HPDE6-E6E7 (cell line): Measurements from ENCODE around the gene MAML2.
A peak's percentile ranks its signal among the peaks of the same experiment; 100 is the strongest.

ENCODE experiments used
- DNase-seq: peaks from one replicate; pipeline ENCODE4 v3.0.0; 2011; ENCODE audit warnings: missing footprints; ENCODE audit errors: extremely low spot score

Gene MAML2

DNA sequence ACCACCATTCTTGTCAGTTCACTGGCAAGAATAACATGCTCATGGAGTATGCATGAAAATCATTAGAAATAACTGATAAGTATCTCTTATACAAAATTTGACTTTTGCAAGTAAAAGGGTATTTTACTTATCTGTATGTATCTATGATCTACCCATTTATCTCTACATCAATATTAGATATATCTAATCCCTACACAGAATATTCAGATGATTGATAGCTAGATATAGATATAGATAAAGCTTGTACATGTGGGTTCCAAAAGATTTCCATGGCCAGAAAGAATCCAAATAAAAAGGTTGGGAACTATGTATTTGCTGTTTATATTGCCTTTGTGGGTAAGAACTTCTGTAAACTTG is 185.5 kb downstream of the MAML2 start:
- DNase-seq, result no peak

GRCh38 chr11:96156379-96156722 is 186.6 kb downstream of the MAML2 start:
- no peak for DNase-seq

DNA sequence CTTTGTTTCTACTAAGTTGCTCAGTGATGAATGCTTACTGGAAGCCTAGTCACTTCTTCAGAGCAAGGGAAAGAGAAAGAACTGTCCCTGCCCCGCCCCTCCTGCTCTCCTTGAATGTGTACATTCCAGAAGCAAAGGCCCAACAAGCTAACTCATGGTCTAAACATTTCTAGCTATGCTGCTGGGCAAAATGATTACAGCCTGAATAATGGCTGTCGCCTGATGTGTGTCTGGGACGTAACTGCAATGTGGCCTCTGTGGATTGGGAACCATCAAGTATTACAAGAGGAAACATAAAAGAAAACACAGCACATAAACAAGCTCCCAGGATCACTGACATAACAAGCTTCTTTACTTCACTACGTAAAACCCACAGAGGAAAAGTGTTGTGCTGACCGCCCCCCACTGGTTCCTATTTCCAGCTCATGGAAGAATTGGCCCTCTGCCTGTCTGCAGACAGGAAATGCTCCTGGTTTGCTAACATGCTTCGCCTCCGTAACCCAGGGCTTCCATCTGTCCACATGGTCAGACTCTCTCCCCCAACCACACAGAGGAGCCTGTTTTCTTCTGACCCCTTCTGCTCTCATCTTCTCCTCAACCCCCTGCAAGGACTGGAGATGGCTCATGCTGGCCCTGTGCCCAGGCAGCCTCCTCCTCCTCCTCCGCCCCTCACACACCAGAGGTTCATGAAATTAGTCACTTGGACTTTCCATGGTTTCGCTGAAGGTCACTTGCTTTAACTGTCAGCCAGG is 187.2 kb downstream of the MAML2 start:
- peak; percentile 78 for DNase-seq

DNA sequence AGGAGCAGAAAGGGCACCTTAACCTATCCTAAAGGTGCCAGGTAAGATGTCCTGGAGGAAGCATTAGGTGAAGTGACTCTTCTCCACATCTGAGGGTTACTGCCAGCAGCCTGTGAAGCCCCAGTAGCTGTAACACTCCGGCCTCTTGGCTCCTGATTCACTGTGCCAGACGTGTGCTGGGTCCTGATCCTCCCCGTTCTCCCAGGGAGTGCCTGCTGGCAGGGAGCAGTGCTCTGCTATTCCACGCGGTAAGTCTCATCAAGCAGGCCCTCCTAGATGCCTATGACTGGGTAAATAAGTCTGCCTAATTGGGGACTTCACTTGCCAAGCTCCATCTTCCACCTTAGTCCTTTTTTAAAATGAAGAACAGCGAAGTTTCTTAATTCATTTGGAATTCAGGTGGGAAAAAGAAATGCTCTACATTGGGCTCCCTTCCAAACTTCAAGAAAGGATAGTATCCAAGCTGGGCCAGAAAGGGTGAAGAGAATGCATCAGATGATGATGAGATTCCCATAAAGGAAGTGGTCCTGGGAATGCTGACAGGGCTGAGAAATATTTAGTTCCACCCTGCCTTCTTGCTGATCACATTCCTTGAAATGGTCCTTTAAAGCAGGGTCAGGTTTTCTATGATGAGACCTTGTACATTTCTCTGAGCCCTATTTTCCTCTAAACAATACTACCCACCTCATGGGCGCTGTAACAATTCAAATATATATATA is 188.0 kb downstream of the MAML2 start:
- no peak for DNase-seq

DNA sequence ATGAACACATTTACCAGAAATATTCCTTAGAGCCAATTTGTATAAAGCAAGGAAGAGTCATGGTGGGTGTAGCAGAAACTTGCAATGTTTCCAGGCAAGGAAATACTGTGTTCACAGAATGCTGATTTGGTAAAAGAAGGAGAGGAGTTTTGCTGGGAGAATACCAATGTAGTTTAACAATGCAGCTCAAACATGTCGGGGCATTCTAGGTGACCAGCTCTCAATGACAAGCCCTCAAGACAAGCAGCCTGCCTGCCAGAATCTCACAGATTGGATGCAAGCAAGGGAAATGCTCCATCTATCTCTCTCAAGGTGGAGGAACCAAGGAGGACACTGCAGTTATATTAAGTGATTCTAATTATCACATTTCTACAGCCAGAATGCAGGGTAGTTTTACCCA is 190.4 kb downstream of the MAML2 start:
- no peak for DNase-seq

GRCh38 chr11:96151501-96151900 is 191.5 kb downstream of the MAML2 start:
- DNase-seq, result no peak

DNA sequence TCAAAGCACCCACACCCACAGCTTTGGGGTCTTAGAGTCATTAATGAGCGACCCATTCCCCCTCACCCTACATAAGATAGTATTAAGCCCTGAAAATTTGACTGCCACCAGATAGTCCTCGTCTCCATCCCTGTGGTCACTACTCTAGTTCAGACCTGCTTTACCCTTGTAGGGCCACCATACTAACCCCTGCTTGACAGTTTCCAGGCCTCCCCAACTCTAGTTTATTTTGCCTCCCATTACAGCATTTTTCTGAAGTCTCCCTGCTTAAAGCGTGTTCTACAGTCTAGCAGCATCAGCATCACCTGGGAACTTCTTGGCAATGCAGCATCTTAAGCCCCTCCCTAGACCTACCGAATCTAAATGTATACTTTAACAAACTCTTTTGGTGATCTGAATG is 192.4 kb downstream of the MAML2 start:
- DNase-seq, result no peak

GRCh38 chr11:96149743-96150555 is 193.0 kb downstream of the MAML2 start:
- no peak for DNase-seq

DNA sequence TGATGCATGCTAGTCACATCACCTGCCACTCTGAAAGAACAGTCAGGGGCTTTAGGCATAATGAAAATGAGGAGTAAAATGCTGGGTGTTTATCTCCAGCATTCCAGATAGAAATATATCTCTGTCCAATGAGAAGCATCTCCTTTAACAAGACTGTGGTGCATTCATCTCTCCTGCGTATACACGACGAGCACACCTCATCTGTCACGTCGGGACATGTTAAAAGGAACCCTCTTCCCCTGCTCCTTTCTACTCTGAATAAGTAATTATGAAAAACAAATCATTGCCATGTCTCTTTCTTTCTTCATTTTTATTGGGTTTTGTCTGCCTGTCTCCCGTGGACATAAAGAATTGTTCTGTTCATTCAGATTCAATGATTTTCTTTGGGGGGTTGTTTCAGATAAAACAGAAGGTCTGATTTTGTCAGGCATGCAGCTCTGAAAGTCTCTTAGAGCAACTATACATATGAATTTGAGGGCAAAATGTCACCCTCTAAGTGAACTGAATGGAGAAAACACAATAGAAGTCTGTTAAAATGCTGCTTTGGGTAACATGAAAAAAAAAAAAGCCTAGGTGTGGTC is 195.0 kb downstream of the MAML2 start:
- DNase-seq, result no peak

DNA sequence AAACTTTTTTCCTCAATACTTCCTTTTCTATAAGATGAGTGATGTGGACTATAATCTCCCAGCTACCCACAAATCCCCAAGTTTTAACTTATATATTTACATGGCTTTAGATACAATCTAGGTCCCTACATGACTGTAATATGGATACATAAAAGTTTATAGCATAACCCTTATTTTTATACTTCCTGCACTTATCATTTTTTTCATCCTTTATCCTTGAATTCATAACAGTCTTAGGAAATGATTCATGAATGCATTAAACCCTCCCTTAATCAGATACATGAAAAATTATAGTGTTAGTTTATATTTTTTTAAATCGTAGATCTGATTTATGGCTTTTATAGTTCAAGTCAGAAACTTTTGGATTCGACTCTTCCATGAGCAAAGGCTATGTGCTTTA is 195.8 kb downstream of the MAML2 start:
- DNase-seq, result no peak

DNA sequence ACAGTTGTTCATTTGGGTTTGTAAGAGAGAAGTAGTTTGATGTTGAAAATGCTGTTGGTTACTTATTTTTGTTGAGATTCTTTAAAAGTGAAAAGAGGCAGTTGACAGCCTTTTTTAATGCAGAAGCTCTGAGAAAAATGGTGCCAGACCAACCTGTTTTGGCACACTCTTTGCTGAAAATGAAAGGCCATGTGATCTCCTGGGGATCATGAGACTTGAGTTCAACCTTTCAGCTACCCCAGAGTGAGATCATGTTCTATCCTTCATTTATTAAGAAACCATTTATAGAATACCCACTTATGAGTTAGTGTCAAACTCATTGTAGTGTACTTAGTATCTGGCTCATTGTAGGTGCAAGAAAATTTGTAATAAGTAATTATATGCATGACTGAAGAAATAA is 196.2 kb downstream of the MAML2 start:
- DNase-seq, result no peak

GRCh38 chr11:96145163-96145585 is 197.8 kb downstream of the MAML2 start:
- DNase-seq, result no peak

DNA sequence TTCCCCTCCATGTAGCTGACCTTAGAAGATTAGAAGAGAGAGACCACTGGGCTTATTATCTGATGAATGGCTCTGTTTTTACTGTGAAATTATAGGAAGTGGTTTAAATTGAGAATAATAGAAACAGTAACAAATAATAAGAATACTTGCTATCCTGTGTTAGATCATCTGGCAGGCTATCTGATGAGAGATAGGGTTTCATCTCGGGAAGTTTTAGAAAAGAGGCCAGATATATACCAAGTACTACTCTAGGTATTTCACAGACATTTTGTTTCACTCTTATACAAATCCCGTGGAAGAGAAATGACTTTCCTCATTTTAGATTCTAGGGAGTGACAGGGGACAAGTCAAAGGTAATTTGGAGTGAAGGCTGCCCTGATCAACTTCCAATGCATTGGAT is 198.4 kb downstream of the MAML2 start:
- DNase-seq, result no peak

GRCh38 chr11:96143041-96143521 is 199.9 kb downstream of the MAML2 start:
- DNase-seq, result no peak

- DNase-seq, result no peak
These were observed 201.4 kb downstream of the MAML2 start for GRCh38 chr11:96141626-96142025.

DNA sequence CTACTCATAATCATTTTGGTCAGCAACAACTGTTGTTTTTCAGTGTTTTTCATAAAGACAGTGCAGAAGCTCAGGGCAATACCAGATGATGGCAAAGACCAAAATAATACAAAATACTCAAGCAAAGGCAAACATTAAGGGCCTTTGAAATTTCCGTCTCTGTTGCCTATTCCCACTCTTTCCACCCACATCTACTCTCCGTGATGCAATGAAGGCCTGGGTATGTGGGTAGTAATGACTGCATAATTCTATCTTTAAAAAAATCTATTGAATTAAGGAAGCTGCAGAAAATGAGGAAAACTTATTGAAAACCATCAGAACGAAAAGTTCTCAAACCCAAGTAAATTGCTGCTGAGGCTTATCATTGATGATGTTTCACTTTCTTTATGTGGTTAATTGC is 203.3 kb downstream of the MAML2 start:
- DNase-seq, result no peak

DNA sequence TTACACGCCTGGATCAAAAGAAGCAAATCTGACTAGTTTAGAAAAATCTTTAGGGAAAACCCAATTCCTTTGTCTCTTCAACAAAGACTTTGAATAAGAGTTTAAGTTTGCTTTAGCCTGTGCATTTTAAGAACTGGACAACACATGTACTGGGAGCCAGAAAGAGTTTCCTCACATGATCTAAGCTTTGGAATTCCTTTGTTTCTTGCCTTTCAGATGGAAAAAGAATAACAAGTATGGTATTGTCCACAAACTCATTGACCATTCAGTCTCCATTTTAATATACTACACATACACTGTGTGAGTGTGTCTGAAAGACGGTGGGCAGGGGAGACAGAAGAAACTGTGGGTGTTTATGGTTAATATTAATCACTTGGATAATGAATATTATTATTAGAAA is 205.6 kb downstream of the MAML2 start:
- DNase-seq, result no peak

DNA sequence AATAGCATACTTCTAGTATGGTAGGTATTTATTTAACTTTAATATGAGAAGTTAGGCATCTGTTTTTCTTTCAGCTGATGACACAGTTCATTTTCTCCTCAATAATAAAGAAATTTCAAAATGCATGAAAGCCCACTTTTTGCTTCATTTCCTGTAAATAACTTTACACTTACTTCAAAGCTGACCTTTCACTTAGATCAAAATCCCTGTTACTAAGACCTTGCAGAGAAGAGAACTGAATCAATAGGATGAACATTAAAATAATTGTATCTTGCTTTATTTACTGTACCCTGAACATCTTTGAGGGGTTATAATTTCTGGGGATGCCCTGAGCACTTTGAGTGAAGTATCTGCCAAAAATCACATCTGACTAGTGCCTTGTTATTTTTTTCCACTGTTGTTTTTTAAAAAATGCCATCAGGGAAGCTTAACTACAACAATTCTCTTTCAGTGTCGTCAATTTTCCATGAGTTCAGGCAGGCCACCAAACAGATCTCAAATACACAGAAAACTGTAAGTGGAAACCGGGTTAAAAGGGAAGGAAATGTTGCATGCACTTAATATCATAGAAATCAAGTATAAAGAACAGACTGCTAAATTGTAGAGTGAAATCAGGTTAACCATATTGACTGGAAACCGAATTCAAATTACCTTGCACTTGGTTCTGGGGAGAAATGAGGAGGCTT is 206.2 kb downstream of the MAML2 start:
- no peak for DNase-seq

DNA sequence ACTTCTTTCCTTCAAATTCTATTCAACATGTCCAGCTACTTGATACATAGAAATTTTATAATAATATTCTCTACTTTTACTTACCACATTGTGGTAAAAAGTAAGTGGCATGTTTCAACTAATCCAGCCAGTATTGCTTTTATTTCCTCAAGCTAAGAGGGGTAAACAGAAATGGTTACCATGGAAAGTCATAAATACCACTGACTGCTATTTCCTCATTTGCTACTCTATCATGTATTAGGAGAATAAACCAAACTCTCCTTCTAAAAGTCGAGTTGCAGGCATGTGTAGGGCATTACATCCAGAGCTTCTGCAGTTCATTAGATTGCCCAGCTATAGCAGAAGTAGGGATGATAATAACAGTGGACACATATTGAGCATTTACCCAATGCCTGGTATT is 208.4 kb downstream of the MAML2 start:
- DNase-seq, result no peak

DNA sequence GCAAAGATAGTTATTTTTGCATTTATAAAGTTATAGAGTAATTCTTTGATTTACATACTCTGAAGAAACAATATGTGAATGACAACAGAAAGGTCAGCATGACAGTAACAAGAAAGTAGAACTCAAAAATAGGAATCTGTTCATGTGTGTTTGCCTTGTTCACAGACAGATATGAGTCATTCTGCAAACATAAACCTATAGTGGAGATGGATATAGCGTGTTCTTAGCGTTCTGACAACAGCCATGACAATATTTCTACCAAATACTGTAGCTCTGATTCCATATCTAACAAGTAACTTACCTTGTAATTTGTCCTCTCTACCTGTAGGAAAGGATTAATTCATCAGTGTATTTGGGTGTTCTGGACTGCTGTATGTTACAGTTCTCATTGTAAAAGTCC is 210.6 kb downstream of the MAML2 start:
- DNase-seq, result no peak

DNA sequence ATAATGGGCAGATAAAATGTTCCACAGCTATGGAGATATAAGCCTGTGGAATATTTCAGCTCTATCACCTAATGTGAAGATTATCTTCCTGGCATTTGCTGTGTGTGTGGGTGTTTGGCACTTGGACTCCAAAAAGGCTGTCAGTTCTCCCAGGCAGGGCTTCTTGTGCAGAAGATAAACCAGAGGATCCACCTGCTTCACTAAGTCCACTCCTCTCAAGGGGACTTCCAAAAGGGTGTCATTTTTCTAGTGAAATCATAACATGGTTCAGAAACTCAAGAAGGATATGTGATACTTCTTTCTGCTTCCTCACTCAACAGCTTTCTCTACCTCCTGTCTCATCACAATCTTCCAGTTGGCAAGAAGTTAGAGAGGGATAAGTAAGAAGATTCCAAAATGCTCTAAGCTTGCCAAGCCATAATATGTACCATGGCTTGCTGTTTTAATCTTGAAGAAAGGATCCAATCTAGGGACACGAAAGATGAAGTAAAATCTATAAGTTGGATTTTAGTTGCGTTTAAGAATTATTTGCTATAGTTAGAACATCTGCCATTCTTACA is 212.9 kb downstream of the MAML2 start:
- no peak for DNase-seq
